Small intestine (tissue), 16 donors: Measurements from ENCODE around the gene TRIM58. TPM values are rescaled to one million over a fixed set of nuclear protein-coding genes. Genes with fewer than 3 reads are reported as not detected.

ENCODE experiments used
- DNase-seq, 2 donors: peaks; one replicate each; pipeline versions ENCODE4 v3.0.0 to v3.0.0-alpha.2; 2013
- FAIRE-seq: peaks from 2 replicates; lab custom pipeline; 2012; peaks lifted over from hg19 to GRCh38; lab: Jason Lieb, UNC
- H3K27ac ChIP-seq, 3 donors: one replicate each; pipeline ENCODE4 v1.5.1; 2013; ENCODE audit warnings: low read length in 2 of 3, mild to moderate bottlenecking in 2 of 3, control low read depth in 1 of 3, inconsistent platforms in 1 of 3, low read depth in 1 of 3, moderate library complexity in 1 of 3
- H3K27me3 ChIP-seq, 3 donors: one replicate each; pipeline ENCODE4 v1.6.1; 2013; ENCODE audit warnings: low read length in 3 of 3, inconsistent platforms in 1 of 3; ENCODE audit not compliant: control insufficient read depth in 3 of 3, insufficient read depth in 3 of 3
- H3K36me3 ChIP-seq, 3 donors: one replicate each; pipeline ENCODE4 v1.6.1; 2013; ENCODE audit warnings: low read length in 3 of 3, inconsistent platforms in 1 of 3, low read depth in 1 of 3, mild to moderate bottlenecking in 1 of 3, moderate library complexity in 1 of 3; ENCODE audit not compliant: control insufficient read depth in 3 of 3, insufficient read depth in 2 of 3
- H3K4me1 ChIP-seq, 3 donors: one replicate each; pipeline ENCODE4 v1.6.1; 2013; ENCODE audit warnings: low read length in 2 of 3, inconsistent platforms in 1 of 3, low read depth in 1 of 3, mild to moderate bottlenecking in 1 of 3, moderate library complexity in 1 of 3; ENCODE audit not compliant: control insufficient read depth in 3 of 3, insufficient read depth in 2 of 3
- H3K4me3 ChIP-seq, 3 donors: one replicate each; pipeline ENCODE4 v1.5.1; 2013; ENCODE audit warnings: low read length in 3 of 3, control low read depth in 1 of 3, inconsistent platforms in 1 of 3, low read depth in 1 of 3, mild to moderate bottlenecking in 1 of 3, moderate library complexity in 1 of 3
- H3K9me3 ChIP-seq, 2 donors: one replicate each; pipeline ENCODE4 v1.6.1; 2013; ENCODE audit warnings: low read depth in 1 of 2, low read length in 1 of 2; ENCODE audit not compliant: control insufficient read depth in 2 of 2, insufficient read depth in 1 of 2
- WGBS, 3 donors: extraction: QIAGEN DNeasy Blood & Tissue Kit; methylation state at CpG; one replicate each; pipeline ENCODE4 v1.1.7; 2013; 5-methylcytosine and 5-hydroxymethylcytosine counted together
- long read RNA-seq, 10 donors: transcript quantifications; one replicate each; lab custom pipeline, GENCODE V29; 2026
- polyA plus RNA-seq, 4 donors: library from polyadenylated mRNA; stranded (reverse) in 3 of 4; unstranded in 1 of 4; fragments of 200-250 nt in 3 of 4; fragments of 120-200 nt in 1 of 4; gene quantifications; one replicate each; pipeline versions ENCODE4 v1.2.1 to v1.2.3, GENCODE V29; 2013
- donor health status: healthy with polysubstance abuse.
- donor health status: control.
- donor health status: control.
- donor health status: Bipolar disorder and iron deficiency.
- donor health status: healthy.

Gene TRIM58, protein sequence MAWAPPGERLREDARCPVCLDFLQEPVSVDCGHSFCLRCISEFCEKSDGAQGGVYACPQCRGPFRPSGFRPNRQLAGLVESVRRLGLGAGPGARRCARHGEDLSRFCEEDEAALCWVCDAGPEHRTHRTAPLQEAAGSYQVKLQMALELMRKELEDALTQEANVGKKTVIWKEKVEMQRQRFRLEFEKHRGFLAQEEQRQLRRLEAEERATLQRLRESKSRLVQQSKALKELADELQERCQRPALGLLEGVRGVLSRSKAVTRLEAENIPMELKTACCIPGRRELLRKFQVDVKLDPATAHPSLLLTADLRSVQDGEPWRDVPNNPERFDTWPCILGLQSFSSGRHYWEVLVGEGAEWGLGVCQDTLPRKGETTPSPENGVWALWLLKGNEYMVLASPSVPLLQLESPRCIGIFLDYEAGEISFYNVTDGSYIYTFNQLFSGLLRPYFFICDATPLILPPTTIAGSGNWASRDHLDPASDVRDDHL
- polyA plus RNA-seq, result 1 to 10 TPM in 1 of 4 donors, under 1 TPM in 1, not detected in 2; 0.37 to 1.0 TPM
- long read RNA-seq, donor 1, result 0 reads
- long read RNA-seq, donor 2, result 0 reads
- long read RNA-seq, donor 3, result 0 reads
- long read RNA-seq, donor 4, result 0 reads
- long read RNA-seq, donor 5, result 0 reads
- long read RNA-seq, donor 6, result 0 reads
- long read RNA-seq, donor 7, result 0 reads
- long read RNA-seq, donor 8, partial matches to known transcripts, result 0 of 1 reads
- long read RNA-seq, donor 8, other reads (novel, unspliced or antisense), result 0 of 1 reads
- long read RNA-seq, donor 9, result 0 reads
- long read RNA-seq, donor 10, result 0 reads

DNA sequence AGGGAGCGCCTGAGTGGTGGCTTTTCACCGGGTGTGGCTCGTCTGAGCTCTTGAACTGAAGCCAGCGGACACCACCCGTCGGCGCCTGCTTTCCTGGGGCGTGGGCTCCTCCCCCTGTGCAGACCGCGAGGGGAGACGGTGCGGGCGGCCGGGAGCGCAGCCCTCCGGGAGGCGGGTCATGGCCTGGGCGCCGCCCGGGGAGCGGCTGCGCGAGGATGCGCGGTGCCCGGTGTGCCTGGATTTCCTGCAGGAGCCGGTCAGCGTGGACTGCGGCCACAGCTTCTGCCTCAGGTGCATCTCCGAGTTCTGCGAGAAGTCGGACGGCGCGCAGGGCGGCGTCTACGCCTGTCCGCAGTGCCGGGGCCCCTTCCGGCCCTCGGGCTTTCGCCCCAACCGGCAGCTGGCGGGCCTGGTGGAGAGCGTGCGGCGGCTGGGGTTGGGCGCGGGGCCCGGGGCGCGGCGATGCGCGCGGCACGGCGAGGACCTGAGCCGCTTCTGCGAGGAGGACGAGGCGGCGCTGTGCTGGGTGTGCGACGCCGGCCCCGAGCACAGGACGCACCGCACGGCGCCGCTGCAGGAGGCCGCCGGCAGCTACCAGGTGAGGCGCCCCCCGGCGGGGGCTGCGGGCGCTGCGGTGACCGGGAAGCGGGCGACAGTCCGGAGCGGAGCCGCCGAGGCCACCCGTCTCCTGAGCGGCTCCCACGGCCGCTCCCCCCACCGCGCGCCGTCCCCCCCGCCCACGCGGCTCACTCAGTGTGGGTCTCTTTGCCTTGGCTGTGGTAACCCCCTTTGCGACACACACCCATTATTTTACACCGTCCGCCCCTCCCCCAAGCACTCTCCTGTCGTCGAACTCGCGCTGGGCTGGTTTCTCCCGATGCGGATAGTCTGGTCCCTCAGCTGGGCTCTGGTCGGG, at the start of gene TRIM58:
Gene TRIM58 (plus strand): TSS at position 119 of the 916 bp plus-strand sequence. CDS start 60 bp downstream, at position 179.
- Histone ChIP-seq H3K36me3 (no peaks in the 10 kb centered on the region), H3K4me3 (no peak within 1 kb of the TSS), H3K27ac (no peak within 1 kb of the TSS), H3K4me1 (no peaks in the 10 kb centered on the region), H3K27me3 (peaks cover 0 to 12% (median 5%) of the 10 kb centered on the region in 3 donors), H3K9me3 (no peaks in the 10 kb centered on the region)
- 3 to 31% (median 18%) methylated on average over 62 to 109 of the region's 109 CpGs for WGBS, 3 donors
- no peak for FAIRE-seq
- DNase-seq, result peak in 1 of 2 donors; percentile 6

DNA sequence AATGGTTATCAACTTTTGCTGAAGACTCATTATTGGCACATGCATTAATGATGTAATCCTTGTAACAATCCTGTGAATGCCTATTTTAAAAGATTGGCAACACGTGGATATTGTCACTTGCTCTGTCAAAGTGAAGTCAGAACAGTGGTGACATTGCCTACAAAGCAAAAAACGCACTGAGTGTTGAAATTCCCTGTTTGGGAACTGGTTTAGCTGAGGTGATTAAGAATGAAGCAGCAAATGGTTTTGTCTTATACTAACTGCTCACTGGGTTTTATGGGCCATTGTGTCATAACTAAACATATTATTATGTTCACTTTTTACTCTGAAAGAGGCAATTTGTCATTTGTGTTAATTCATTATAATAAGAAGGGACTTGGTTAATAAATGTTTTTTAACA, 44.4 kb upstream of the TRIM58 start:
- Histone ChIP-seq H3K27me3 (no peaks in the 10 kb centered on the region), H3K4me3 (no peak overlapping the region), H3K36me3 (no peaks in the 10 kb centered on the region), H3K9me3 (no peaks in the 10 kb centered on the region), H3K27ac (no peak overlapping the region), H3K4me1 (no peaks in the 10 kb centered on the region)
- FAIRE-seq, result no peak
- no peak for DNase-seq
- 26 to 50% (median 44%) methylated on average over 2 of the region's 2 CpGs for WGBS, 3 donors

DNA sequence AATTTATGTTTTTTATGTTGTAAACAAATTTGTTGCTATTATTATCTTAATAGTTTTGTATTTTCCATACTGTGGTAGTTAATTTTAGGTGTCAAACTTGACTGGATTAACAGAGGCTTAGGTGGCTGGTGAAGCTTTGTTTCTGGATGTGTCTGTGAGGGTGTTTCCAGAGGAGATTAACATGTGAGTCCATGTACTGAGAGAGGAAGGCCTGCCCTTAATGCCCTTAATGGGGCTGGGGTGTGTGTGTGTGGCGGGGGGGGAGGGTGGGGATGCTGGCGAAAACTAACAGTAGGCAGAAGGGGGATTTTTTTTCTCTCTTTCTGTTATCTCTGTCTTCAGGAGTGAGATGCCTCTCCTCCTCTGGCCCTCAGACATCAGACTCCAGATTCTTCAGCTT, 34.9 kb upstream of the TRIM58 start:
- 36 to 62% (median 42%) methylated on average over 2 of the region's 2 CpGs for WGBS, 3 donors
- FAIRE-seq (no peak), DNase-seq (no peak)
- H3K27ac ChIP-seq, result no peak overlapping the region
- no peaks in the 10 kb centered on the region for H3K27me3 ChIP-seq
- no peak overlapping the region for H3K4me3 ChIP-seq
- no peaks in the 10 kb centered on the region for H3K4me1 ChIP-seq
- no peaks in the 10 kb centered on the region for H3K36me3 ChIP-seq
- H3K9me3 ChIP-seq, result no peaks in the 10 kb centered on the region

DNA sequence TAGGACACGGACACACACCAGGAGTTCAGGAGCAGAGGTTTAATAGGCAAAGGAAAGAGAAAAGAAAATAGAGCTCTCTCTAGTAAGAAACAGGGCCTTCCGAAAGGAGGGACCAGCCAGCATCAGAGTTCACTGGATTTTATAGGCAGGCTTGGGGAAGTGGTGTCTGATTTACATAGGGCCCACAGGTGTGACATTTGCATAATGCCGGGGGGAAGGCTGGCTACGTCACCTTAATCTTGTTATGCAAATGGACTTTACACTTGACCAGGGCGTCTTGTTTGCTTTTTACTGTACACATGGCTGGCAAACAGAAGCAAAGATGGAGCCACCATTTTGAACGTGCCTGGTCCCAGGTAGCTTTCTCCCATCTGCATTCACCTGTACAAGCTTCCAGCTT, 33.0 kb upstream of the TRIM58 start, which contains the start of gene OR14A16:
Gene OR14A16 (minus strand): TSS at position 97 of the 400 bp plus-strand sequence. CDS start 8,390 bp downstream, outside the sequence.
- Histone ChIP-seq H3K27me3 (no peaks in the 10 kb centered on the region), H3K4me1 (no peaks in the 10 kb centered on the region), H3K9me3 (peaks cover 0 to 3% of the 10 kb centered on the region in 2 donors), H3K36me3 (no peaks in the 10 kb centered on the region), H3K27ac (no peak within 1 kb of the TSS), H3K4me3 (no peak within 1 kb of the TSS)
- DNase-seq (no peak), FAIRE-seq (no peak)
- 36 to 53% (median 52%) methylated on average over 6 of the region's 6 CpGs for WGBS, 3 donors

DNA sequence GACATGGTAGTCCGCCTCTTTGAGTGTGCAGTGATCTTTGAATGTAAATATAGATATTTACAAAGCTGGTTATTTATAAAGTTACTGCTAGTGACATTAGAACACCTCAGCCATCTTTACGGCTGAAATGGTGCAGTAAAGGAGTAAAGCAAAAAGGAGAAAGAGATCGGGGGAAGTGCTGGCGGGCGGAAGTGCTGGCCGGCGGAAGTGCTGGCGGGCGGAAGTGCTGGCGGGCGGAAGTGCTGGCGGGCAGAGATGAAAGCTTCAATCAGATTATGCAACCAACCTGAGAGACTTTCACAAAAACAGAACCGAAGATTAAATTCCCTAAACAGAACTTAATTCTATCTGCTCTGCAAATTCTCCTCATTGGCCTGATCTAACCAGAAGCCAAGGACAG, 31.6 kb upstream of the TRIM58 start:
- H3K27ac ChIP-seq, result no peak overlapping the region
- 86 to 96% (median 91%) methylated on average over 10 to 13 of the region's 13 CpGs for WGBS, 3 donors
- H3K9me3 ChIP-seq, result peaks cover 0 to 3% of the 10 kb centered on the region in 2 donors
- H3K4me3 ChIP-seq, result no peak overlapping the region
- no peaks in the 10 kb centered on the region for H3K4me1 ChIP-seq
- no peak for FAIRE-seq
- H3K36me3 ChIP-seq, result no peaks in the 10 kb centered on the region
- no peaks in the 10 kb centered on the region for H3K27me3 ChIP-seq
- DNase-seq, result no peak

DNA sequence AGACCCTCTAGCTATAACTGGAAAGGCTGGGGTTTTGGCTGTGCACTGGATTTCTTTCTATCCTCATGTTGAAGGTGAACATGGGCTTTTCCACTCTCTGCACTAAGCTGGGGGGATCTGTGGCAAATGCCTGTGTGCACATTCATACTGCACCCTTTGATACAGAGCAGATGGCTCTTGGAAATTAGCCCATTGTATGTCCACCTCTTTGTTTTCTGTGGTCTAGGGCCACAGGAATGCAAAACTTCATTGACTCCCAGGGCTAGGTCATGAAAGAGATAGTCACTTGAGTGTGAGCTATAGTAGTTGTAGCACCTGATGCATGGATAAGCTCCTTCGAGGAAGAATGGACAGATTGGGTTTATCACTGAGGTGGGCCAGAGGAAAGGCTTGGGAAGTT, 27.3 kb upstream of the TRIM58 start:
- no peak for FAIRE-seq
- no peaks in the 10 kb centered on the region for H3K4me1 ChIP-seq
- no peaks in the 10 kb centered on the region for H3K36me3 ChIP-seq
- WGBS, 3 donors, result 9 to 60% (median 50%) methylated on average over 1 of the region's 1 CpG
- H3K27me3 ChIP-seq, result no peaks in the 10 kb centered on the region
- H3K4me3 ChIP-seq, result no peak overlapping the region
- DNase-seq, result no peak
- H3K9me3 ChIP-seq, result peaks cover 0 to 3% of the 10 kb centered on the region in 2 donors
- no peak overlapping the region for H3K27ac ChIP-seq

DNA sequence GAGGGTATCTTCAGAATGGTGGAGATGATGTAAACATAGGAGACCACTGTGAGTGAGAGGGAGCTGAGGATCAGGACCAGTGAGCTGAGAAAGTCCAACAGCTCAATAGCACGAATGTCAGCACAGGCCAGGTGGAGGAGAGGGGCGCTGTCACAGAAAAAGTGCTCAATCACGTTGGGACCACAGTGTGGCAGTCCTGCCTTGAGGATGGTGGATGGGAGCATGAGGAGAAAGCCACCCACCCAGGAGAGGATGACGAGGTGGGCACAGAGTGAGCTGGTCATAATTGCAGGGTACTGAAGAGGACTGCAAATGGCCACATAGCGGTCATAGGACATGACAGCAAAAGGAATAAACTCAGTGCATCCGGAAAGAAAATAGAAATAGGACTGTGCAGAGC, 23.4 kb upstream of the TRIM58 start:
- no peaks in the 10 kb centered on the region for H3K36me3 ChIP-seq
- H3K27me3 ChIP-seq, result no peaks in the 10 kb centered on the region
- 60 to 66% (median 60%) methylated on average over 6 of the region's 6 CpGs for WGBS, 3 donors
- no peak overlapping the region for H3K4me3 ChIP-seq
- no peaks in the 10 kb centered on the region for H3K4me1 ChIP-seq
- H3K27ac ChIP-seq, result no peak overlapping the region
- DNase-seq, result no peak
- FAIRE-seq, result no peak
- no peaks in the 10 kb centered on the region for H3K9me3 ChIP-seq

DNA sequence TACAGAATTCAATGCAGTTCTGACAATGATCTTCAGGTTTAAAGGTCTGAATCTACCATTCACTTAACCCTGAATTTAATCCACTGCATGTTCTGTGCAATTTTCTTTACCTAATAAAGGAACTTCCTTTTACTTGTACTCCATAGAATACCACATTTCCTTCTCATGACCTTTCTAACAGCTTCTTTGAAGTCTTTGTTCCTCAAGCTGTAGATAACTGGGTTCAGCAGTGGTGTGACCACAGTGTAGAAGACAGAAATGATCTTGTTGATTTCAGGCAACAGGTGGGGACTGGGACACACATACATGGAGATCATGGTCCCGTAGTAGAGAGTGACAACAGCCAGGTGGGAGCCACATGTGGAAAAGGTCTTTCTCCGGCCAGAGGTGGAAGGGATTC, 16.2 kb upstream of the TRIM58 start:
- FAIRE-seq, result no peak
- H3K27ac ChIP-seq, result no peak overlapping the region
- DNase-seq, result no peak
- no peaks in the 10 kb centered on the region for H3K36me3 ChIP-seq
- H3K4me3 ChIP-seq, result no peak overlapping the region
- no peaks in the 10 kb centered on the region for H3K9me3 ChIP-seq
- WGBS, 3 donors, result 80 to 83% (median 82%) methylated on average over 2 of the region's 2 CpGs
- H3K4me1 ChIP-seq, result no peaks in the 10 kb centered on the region
- H3K27me3 ChIP-seq, result no peaks in the 10 kb centered on the region
